Activated T-cell treated with anti-CD3 and anti-CD28 coated beads, Interleukin-2, amount 50 U/mL, for 48 hours (primary cell): ENCODE results near the gene TLE3.

Experiments
- DNase-seq, 2 experiments: peaks; one replicate each; pipeline ENCODE4 v3.0.0-alpha.2; 2020

The TLE3 gene

GRCh38 chr15:70061696-70062270 is 35.9 kb downstream of the TLE3 start:
- no peak for DNase-seq

DNA sequence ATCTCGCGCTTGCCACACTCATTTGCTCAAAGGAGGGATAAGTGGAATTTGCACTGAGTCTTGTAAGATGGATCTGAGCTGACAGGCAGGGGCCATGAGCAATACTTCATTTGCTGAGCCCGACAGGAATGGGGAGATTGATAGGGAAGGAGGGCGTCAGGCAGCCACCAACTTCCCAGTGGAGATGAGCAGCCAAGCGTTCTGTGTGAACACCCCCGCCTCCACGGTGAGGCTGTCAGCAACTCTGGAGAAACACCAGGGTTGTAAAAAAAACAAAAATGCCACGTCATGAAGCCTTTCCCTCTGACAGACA is 36.8 kb downstream of the TLE3 start:
- no peak for DNase-seq

GRCh38 chr15:70060214-70060992 is 37.3 kb downstream of the TLE3 start:
- no peak for DNase-seq

DNA sequence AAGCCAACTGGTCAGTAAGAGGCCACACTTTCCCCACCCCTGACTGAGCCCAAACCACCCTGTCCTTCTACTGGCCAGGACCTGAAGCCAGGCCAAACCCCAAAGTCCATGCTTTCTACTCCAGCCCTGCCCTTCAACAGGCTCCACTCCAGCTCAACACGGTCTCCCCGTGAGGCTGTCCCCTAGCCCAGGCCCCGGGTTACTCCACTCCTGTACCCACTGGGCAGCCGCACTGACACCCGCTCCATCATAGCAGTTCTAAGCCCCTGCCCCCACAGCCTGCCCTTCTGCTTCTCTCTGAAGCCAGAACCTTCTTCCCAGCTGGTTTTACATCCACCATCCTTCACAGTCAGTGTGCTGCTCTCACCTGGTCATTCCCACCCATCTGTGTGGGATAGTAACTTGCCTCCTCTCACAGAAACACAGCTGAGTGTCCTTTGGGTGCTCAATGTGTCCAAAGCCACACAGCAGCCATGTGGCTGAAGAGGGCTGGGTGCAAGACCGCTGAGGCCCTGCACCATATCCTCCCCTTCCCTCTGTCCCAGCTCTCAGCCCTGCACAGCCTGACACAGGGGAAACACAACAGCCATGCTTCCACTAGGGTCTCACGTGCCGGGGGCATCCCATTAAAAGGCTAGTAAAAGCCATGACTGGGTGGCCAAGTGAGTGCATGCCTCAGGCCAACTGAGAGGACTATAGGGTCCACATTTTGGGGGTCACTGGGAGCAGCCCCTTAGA is 38.1 kb downstream of the TLE3 start:
- no peak for DNase-seq

DNA sequence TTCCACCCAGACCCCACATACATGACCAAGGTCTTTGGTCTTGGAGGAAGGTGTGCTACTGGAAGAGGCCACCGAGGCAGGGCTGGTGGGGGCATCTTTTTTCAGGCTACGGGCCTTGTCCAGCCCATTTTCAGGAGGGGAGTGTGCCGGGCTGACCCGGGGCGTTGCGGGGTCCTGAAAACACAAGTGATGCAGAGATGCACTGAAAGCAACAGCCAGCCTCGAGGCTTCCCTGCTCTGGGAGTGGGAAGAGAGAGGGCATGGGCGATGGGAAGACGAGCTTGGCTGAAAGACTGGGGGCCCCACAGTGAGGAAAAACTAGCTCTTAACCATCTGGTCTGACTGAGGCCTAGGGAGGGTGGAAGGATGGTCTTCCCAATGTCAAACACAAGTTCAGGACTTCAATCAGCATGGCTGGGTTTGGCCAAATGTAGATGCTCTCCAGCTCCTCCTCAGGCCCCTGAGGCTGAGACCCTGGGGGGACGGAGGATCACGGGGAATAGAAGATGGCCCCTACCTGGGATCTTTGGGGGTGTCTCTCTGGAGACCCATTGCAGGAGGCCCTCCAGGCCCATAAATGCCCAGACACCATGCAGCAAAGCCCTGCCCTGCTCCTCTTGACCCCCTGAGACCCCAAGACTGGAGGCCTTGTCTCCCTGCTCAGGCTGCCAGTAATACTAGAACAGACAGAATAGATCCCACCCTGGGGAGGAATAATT is 38.9 kb downstream of the TLE3 start:
- no peak for DNase-seq

DNA sequence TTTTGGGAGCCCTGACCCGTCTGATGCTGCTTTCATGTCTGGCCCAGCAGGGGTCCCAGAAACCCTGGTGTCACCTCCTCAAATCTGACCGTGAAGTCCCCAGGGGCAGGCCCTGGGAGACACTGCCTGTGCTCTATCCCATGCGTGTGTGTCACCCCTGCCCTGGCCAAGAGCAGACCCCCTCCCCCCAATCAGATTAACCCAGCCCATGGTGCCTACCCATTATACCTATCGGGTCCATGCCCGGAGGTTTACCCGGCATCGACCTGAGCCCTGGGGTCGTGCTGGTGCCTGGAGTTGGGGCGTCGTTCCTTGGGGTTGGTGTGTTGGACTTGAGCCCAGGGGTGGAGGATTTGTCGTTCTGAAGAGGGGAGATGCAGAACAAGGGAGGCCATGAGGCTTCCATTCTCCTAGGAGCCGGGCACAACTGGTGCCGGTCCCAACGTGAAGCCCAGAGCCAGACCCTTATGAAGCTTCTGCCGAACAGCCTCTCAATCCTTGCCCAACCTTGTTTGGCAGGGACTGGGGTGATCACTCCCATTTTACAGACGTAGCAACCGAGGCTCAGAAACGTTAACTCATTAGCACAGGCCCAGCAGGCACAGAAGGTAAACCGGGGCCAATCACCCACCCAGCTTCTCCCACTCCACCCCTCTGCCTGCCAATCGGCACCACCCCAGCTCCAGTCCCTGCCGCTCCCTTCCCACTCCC is 39.6 kb downstream of the TLE3 start:
- no peak for DNase-seq

DNA sequence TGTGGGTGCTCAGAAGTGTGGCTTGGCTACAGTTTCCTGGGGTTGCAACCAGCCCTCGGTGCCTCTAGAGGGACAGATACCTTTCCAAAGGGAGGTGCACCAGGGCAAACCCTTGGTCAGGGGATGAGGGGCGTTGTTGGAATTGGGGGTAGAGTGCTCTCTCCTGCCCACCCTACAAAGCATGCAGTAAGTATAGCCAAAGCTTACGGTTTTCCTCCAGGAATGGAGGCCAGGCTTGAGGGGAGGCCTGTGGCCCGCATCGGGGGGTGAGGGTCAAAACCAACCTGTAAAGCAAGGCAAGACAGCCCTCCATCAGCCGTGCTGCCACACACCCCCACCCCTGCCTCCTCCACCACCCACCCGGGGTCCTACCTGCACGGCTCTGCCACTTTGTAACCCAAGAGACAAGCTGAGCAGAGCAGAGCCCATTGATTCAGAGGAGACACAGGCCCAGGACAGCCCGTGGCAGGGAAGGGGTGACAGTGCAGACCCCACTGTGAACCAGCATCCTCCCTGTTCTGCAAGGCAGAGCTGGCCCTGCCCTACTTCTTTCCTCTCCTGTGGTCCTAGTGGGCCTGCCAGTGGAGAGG is 41.5 kb downstream of the TLE3 start:
- no peak for DNase-seq

GRCh38 chr15:70055601-70056051 is 42.1 kb downstream of the TLE3 start:
- no peak for DNase-seq

GRCh38 chr15:70054884-70055387 is 42.8 kb downstream of the TLE3 start:
- DNase-seq = no peak

GRCh38 chr15:70054366-70054765 is 43.4 kb downstream of the TLE3 start:
- no peak for DNase-seq

DNA sequence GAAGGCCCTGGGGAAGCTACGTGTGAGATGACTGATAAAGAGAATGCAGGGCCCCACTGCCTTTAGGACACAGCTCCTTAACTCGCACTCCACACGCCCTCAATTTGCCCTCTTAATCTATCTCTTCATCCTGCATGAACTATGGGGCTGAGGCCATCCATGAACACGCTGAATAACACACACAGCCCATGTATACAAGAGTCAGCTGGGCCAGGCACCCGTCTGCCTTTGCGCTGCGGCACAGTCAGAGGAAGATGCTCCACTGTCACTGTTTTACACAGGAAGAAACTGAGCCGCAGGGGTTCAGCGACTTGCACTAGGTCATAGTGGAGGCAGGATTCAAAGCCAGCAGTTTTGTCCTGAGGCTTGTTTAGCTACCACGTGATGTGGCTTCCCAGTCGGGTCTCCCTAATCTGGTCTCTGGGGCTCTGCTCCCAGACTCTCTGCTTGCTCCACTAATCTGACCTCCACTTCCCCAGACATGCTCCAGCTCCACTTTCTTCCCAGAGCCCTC is 43.9 kb downstream of the TLE3 start:
- no peak for DNase-seq

DNA sequence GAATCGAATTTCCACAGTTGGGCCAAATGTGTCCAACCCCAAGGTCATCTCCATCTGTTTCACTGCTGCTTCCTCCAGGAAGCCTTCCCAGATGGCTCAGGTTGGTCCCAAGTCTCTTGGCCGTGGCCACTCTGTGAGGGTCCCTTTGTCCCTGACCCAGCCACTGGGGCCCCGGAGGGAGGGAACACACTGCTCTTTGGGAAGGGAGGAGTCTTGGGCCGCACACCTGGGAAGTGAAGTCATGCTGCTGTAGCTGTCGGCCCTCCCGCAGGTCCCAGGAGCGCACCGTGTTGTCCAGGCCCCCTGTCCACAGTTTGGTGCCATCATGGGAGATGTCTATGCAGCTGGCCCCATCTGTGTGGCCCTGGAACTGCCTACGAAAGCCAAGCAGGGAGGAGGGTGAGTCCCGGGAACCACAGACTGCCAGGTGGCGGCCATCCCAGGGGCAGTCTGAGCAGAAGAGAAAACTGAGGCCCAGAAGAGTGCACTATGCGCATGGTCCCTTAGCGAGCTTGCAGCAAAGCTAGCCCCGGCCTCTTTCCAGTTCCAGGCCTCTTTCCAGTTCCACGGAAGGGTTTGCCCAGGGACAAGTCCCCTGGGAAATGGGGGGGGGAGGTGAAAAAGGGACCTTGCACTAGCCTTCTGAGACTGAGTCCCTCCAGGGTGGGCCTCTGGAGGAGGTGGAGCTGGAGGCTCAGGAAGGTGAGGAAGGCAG is 44.6 kb downstream of the TLE3 start:
- DNase-seq = no peak

DNA sequence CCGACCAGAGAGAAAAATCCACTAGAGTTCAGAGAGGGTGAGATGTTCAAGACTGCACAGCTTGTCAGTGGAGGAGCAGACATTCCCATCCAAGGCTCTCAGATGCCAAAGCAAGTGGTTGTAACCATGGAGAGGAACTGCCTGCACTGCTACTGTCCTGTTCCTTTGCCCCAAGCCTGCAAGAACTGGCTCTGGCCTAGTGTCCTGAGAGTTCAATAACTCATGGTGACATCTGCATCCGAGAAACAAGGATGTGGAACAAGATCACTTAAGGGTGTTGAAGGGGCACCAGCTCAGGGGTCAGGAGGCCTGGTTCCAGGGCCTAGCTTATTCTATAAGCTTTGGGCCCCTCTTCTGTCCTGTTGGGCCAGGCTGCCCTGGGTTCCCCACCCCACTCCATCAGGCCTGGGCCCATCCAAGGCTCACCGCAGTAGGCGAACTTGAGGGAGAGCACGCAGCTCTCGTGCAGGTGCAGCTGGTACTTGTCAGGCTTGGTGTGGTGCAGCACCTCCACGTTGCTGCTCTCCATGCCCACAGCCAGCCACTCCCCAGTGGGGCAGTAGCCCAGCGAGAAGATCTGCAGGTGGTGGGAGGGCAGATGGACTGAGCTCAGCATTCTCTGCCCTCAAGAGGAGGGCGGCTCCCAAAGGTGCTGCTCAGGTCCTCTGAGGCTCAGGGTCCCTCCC is 45.6 kb downstream of the TLE3 start:
- DNase-seq = no peak

GRCh38 chr15:70050970-70051369 is 46.7 kb downstream of the TLE3 start:
- DNase-seq = no peak

- no peak for DNase-seq
These were observed 47.3 kb downstream of the TLE3 start for GRCh38 chr15:70050441-70050840.

GRCh38 chr15:70049701-70050301 is 47.9 kb downstream of the TLE3 start:
- DNase-seq = no peak

- no peak for DNase-seq
These were observed 48.9 kb downstream of the TLE3 start for GRCh38 chr15:70048578-70049514.

DNA sequence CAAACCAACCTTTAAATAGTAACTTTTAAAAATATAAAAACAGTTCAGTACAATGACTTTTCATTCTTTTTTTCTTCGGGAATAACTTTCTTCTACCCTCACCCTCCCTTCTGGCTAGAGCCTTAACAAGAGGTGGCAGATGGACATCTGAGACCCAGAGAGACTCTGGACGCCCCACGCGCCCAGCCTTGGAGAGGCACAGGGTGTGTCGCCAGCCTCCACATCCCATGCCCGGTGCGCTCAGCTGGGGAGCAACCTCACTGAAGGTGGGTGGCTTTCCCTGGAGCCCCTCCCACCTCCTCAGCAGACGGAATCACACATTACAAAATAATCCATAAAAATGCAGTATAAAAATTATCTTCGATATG is 49.5 kb downstream of the TLE3 start:
- DNase-seq = no peak
